ENCODE results near the gene FAM149B1. TPM values are rescaled to one million over a fixed set of nuclear protein-coding genes. Genes with fewer than 3 reads are reported as not detected.

FAM149B1 gene
- total RNA-seq, 3 donors from 2014 or later (not counting 1 experiment from before 2014, with no cell fraction given) = 12.7 to 17.6 (median 12.8) TPM

DNA sequence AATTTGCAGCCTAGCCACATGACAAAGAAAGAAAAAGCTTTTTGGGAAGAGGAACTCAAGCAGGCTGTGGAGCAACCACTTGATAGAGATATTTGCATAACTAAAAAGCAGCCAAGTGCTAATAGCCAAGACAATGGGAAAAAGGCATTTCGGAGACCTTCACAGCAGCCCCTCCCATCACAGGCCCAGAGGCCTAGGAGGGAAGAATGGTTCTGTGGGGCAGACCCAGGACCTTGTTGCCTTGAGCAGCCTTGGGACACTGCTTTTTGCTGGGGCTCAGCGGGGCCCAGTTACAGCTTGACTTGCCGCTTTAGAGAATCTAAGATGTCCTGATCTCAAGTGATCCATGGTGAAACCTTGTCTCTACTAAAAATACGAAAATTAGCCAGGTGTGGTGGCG, 38.5 kb downstream of the FAM149B1 start:
- H3K36me3 ChIP-seq (ENCODE audit: control insufficient read depth, insufficient read depth, low read length) = peaks cover 3% of the 10 kb centered on the region

DNA sequence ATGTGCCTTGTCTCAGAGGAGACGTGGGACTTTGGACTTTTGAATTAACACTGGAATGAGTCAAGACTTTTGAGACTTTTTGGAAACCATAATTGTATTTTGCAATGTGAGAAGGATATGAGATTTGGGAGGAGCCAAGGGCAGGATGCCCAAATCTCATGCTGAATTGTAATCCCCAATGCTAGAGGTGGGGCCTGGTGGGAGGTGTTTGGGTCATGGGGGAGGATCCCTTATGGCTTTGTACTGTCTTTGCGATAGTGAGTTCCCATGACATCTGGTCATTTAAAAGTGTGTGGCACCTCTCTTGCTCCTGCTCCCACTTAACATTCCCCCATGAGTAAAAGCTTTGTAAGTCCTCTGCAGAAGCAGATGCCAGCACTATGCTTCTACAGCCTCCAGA, 40.0 kb downstream of the FAM149B1 start:
- H3K36me3 ChIP-seq (ENCODE audit: control insufficient read depth, insufficient read depth, low read length) = peaks cover 3% of the 10 kb centered on the region
- H3K4me1 ChIP-seq (ENCODE audit: control insufficient read depth, insufficient read depth, low read length) = no peaks in the 10 kb centered on the region
- Mint-ChIP-seq H3K27ac (no peak overlapping the region), H3K9me3 (no peaks in the 10 kb centered on the region), H3K36me3 (no peaks in the 10 kb centered on the region), H3K27me3 (ENCODE audit: low read depth in 2 of 2) (no peaks in the 10 kb centered on the region), H3K4me1 (no peaks in the 10 kb centered on the region), H3K4me3 (no peak overlapping the region)
- ATAC-seq = no peak
- no peak for DNase-seq
- intact Hi-C loops (cut with micrococcal nuclease) = no loop called here
- TF ChIP-seq, protein P1, sequence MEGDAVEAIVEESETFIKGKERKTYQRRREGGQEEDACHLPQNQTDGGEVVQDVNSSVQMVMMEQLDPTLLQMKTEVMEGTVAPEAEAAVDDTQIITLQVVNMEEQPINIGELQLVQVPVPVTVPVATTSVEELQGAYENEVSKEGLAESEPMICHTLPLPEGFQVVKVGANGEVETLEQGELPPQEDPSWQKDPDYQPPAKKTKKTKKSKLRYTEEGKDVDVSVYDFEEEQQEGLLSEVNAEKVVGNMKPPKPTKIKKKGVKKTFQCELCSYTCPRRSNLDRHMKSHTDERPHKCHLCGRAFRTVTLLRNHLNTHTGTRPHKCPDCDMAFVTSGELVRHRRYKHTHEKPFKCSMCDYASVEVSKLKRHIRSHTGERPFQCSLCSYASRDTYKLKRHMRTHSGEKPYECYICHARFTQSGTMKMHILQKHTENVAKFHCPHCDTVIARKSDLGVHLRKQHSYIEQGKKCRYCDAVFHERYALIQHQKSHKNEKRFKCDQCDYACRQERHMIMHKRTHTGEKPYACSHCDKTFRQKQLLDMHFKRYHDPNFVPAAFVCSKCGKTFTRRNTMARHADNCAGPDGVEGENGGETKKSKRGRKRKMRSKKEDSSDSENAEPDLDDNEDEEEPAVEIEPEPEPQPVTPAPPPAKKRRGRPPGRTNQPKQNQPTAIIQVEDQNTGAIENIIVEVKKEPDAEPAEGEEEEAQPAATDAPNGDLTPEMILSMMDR (IDR thresholded peaks at IDR 0.05) = no peak
- no peaks in the 10 kb centered on the region for H3K27me3 ChIP-seq (ENCODE audit: control insufficient read depth, insufficient read depth, low read length)
- no peak overlapping the region for H3K4me3 ChIP-seq (ENCODE audit: low read length)
- WGBS (ENCODE audit: insufficient coverage) = 92% methylated on average over 2 of the region's 2 CpGs
- no peak overlapping the region for H3K27ac ChIP-seq (ENCODE audit: low read length)
- H3K9me3 ChIP-seq (ENCODE audit: control insufficient read depth, insufficient read depth, low read length) = no peaks in the 10 kb centered on the region

More for the DNA sequence above, 38.5 kb downstream of the FAM149B1 start:
- H3K9me3 ChIP-seq (ENCODE audit: control insufficient read depth, insufficient read depth, low read length) = no peaks in the 10 kb centered on the region
- Mint-ChIP-seq H3K27ac (no peak overlapping the region), H3K27me3 (ENCODE audit: low read depth in 2 of 2) (no peaks in the 10 kb centered on the region), H3K36me3 (no peaks in the 10 kb centered on the region), H3K9me3 (no peaks in the 10 kb centered on the region), H3K4me1 (no peaks in the 10 kb centered on the region), H3K4me3 (no peak overlapping the region)
- TF ChIP-seq, protein P1 (IDR thresholded peaks at IDR 0.05) = no peak
- intact Hi-C loops (cut with micrococcal nuclease) = no loop called here
- ATAC-seq = no peak
- no peak for DNase-seq
- no peak overlapping the region for H3K27ac ChIP-seq (ENCODE audit: low read length)
- no peaks in the 10 kb centered on the region for H3K4me1 ChIP-seq (ENCODE audit: control insufficient read depth, insufficient read depth, low read length)
- no peak overlapping the region for H3K4me3 ChIP-seq (ENCODE audit: low read length)
- WGBS (ENCODE audit: insufficient coverage) = 98% methylated on average over 5 of the region's 5 CpGs
- H3K27me3 ChIP-seq (ENCODE audit: control insufficient read depth, insufficient read depth, low read length) = no peaks in the 10 kb centered on the region

DNA sequence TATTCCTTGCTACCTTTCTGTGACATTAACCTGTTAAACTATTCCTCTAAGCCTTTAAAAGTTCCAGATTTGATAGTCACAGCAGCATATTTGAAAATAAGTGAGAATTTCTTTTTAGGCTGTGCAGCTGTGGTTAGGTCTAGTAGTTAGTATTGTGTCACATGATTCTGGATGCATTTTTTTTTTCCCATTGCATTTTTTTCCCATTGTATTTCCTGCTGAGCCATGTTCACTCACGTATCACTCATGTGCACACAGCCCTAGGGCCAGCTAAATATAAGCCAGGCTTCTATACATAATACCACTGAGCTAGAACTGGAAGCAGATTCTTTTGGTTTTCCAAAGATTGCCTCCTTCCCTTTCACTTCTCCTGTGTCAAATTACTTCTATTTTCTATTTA, 41.8 kb downstream of the FAM149B1 start:
- H3K4me3 ChIP-seq (ENCODE audit: low read length) = no peak overlapping the region
- Mint-ChIP-seq H3K4me3 (no peak overlapping the region), H3K4me1 (no peaks in the 10 kb centered on the region), H3K36me3 (no peaks in the 10 kb centered on the region), H3K27me3 (ENCODE audit: low read depth in 2 of 2) (no peaks in the 10 kb centered on the region), H3K27ac (no peak overlapping the region), H3K9me3 (no peaks in the 10 kb centered on the region)
- no peaks in the 10 kb centered on the region for H3K9me3 ChIP-seq (ENCODE audit: control insufficient read depth, insufficient read depth, low read length)
- no peak for ATAC-seq
- H3K27ac ChIP-seq (ENCODE audit: low read length) = no peak overlapping the region
- no peaks in the 10 kb centered on the region for H3K4me1 ChIP-seq (ENCODE audit: control insufficient read depth, insufficient read depth, low read length)
- intact Hi-C loops (cut with micrococcal nuclease) = no loop called here
- TF ChIP-seq, protein P1 (IDR thresholded peaks at IDR 0.05) = no peak
- H3K36me3 ChIP-seq (ENCODE audit: control insufficient read depth, insufficient read depth, low read length) = peaks cover 3% of the 10 kb centered on the region
- no peak for DNase-seq
- H3K27me3 ChIP-seq (ENCODE audit: control insufficient read depth, insufficient read depth, low read length) = no peaks in the 10 kb centered on the region
- 87% methylated on average over 1 of the region's 1 CpG for WGBS (ENCODE audit: insufficient coverage)

DNA sequence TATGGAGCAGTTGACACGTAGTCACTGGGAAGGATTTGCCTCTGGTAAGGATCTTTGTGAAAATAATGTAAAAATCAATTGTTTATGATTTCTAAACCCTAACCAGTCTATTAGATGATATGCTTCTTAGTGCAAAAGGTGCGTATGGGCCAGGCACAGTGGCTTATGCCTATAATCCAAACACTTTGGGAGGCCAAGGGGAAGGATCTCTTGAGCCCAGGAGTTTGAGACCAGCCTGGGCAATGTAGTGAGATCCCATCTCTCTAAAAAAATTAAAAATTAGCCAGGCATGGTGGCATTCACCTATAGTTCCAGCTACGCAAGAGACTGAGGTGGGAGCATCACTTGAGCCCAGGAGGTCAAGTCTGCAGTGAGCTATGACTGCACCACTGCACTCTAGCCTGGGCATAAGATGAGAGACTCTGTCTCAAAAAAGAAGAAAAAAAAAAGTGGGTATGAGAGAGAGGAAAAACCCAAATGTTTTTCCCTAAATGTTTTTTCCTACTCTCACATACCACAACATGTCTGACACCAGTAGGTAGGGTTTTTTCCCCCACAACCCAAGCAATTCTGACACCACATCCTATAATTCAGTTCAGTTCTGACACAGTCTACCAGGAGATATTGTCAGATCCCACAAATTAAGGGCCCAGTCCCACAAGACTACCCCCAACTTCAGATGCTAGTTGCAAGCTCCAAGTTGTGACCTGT, 42.6 kb downstream of the FAM149B1 start:
- Mint-ChIP-seq H3K36me3 (no peaks in the 10 kb centered on the region), H3K9me3 (no peaks in the 10 kb centered on the region), H3K4me3 (no peak overlapping the region), H3K4me1 (no peaks in the 10 kb centered on the region), H3K27me3 (ENCODE audit: low read depth in 2 of 2) (no peaks in the 10 kb centered on the region), H3K27ac (no peak overlapping the region)
- no peaks in the 10 kb centered on the region for H3K4me1 ChIP-seq (ENCODE audit: control insufficient read depth, insufficient read depth, low read length)
- 100% methylated on average over 3 of the region's 3 CpGs for WGBS (ENCODE audit: insufficient coverage)
- H3K36me3 ChIP-seq (ENCODE audit: control insufficient read depth, insufficient read depth, low read length) = peaks cover 3% of the 10 kb centered on the region
- intact Hi-C loops (cut with micrococcal nuclease) = no loop called here
- TF ChIP-seq, protein P1 (IDR thresholded peaks at IDR 0.05) = no peak
- H3K4me3 ChIP-seq (ENCODE audit: low read length) = no peak overlapping the region
- H3K27me3 ChIP-seq (ENCODE audit: control insufficient read depth, insufficient read depth, low read length) = no peaks in the 10 kb centered on the region
- no peaks in the 10 kb centered on the region for H3K9me3 ChIP-seq (ENCODE audit: control insufficient read depth, insufficient read depth, low read length)
- no peak overlapping the region for H3K27ac ChIP-seq (ENCODE audit: low read length)
- ATAC-seq (no peak), DNase-seq (no peak)
